HCT116 (cell line): Measurements from ENCODE around the gene FLNC. TPM values are rescaled to one million over a fixed set of nuclear protein-coding genes. Genes with fewer than 3 reads are reported as not detected.

Experiments
- ATAC-seq: fragments of 200-7000 bp; cut with Tn5 transposase; 2 replicates; pipeline ENCODE4 v1.9.1; 2020; ENCODE audit warnings: mild to moderate bottlenecking, moderate library complexity
- BruUV-seq: library from RNA; stranded (reverse); fragments of 400-500 nt; replicated peaks from 2 replicates; lab custom pipeline; 2021; lab: Mats Ljungman, UMichigan
- CTCF ChIA-PET: fragments of 300-600 bp; sonication (Branson Sonifier 250); formaldehyde crosslinking; loops from one replicate; lab custom pipeline; 2021; ENCODE audit warnings: antibody characterized with exemption; lab: Charles Lee
- POLR2A ChIA-PET: fragments of 300-600, 350-600 bp; sonication (Branson Sonifier 250); formaldehyde crosslinking; loops from one replicate; lab custom pipeline; 2021; ENCODE audit warnings: antibody characterized with exemption; lab: Charles Lee
- RAD21 ChIA-PET, 2 experiments: fragments of 300-600 bp; sonication (Branson Sonifier 250); formaldehyde crosslinking; loops; one replicate each; lab custom pipeline; 2023; ENCODE audit warnings: low total read pairs in 2 of 2; ENCODE audit not compliant: uncharacterized antibody in 2 of 2, unreplicated experiment in 2 of 2, low non-redundant PET in 1 of 2; lab: Charles Lee
- DNase-seq: peaks from one replicate; pipeline ENCODE4 v3.0.0-alpha.2; 2010; ENCODE audit warnings: low read depth, low spot score
- H2AFZ ChIP-seq: fragments of 200-600 bp; shearing (Covaris generic), sonication (generic); 2 replicates; pipeline ENCODE4 v1.6.1; 2017; ENCODE audit warnings: low read depth, mixed run types, mixed read lengths, antibody characterized with exemption, low read length; ENCODE audit not compliant: poor library complexity, severe bottlenecking
- H3K27ac ChIP-seq: 2 replicates; pipeline ENCODE4 v1.5.1; 2012; ENCODE audit warnings: low read depth, low read length
- H3K27me3 ChIP-seq: fragments of 200-600 bp; sonication (generic); 2 replicates; pipeline ENCODE4 v1.6.1; 2016; ENCODE audit warnings: mixed run types, low read length, mixed read lengths; ENCODE audit not compliant: insufficient read depth
- H3K36me3 ChIP-seq, 2 experiments: fragments of 200-500 bp in 1 of 2; fragments of 200-600 bp in 1 of 2; sonication (Bioruptor generic) in 1 of 2; sonication (generic) in 1 of 2; 2 replicates each; pipeline versions ENCODE4 v1.5.1 to v1.6.1; 2014 to 2016; ENCODE audit warnings: low read length in 2 of 2, inconsistent platforms in 1 of 2, mixed read lengths in 1 of 2, mixed run types in 1 of 2; ENCODE audit not compliant: insufficient read depth in 2 of 2, control insufficient read depth in 1 of 2
- H3K4me1 ChIP-seq, 2 experiments: fragments of 200-600 bp in 1 of 2; sonication (generic) in 1 of 2; 2 replicates each; pipeline versions ENCODE4 v1.5.1 to v1.6.1; 2012 to 2017; ENCODE audit warnings: low read length in 2 of 2, inconsistent platforms in 1 of 2, mild to moderate bottlenecking in 1 of 2, mixed read lengths in 1 of 2, mixed run types in 1 of 2, moderate library complexity in 1 of 2; ENCODE audit not compliant: insufficient read depth in 2 of 2, control insufficient read depth in 1 of 2
- H3K4me2 ChIP-seq: fragments of 200-600 bp; sonication (generic); 2 replicates; pipeline ENCODE4 v1.6.1; 2017; ENCODE audit warnings: mixed run types, low read length, mixed read lengths
- H3K4me3 ChIP-seq, 2 experiments: fragments of 200-600 bp in 1 of 2; sonication (generic) in 1 of 2; replicated peaks in 1 of 2; 2 replicates each; pipeline ENCODE4 v1.5.1; 2011 to 2016; ENCODE audit warnings: low read length in 2 of 2, control low read depth in 1 of 2, low read depth in 1 of 2, mild to moderate bottlenecking in 1 of 2, mixed read lengths in 1 of 2, mixed run types in 1 of 2
- H3K79me2 ChIP-seq: fragments of 200-600 bp; sonication (generic); 2 replicates; pipeline ENCODE4 v1.6.1; 2017; ENCODE audit warnings: mild to moderate bottlenecking, mixed run types, low read length, moderate library complexity, mixed read lengths; ENCODE audit not compliant: insufficient read depth
- H3K9ac ChIP-seq: fragments of 200-600 bp; sonication (generic); 2 replicates; pipeline ENCODE4 v1.6.1; 2016; ENCODE audit warnings: low read length, mixed read lengths
- H3K9me2 ChIP-seq: fragments of 200-600 bp; sonication (generic), shearing (Covaris generic); 2 replicates; pipeline ENCODE4 v1.6.1; 2017; ENCODE audit warnings: mixed run types, mild to moderate bottlenecking, moderate library complexity; ENCODE audit not compliant: insufficient read depth
- H3K9me3 ChIP-seq, 2 experiments: fragments of 200-500 bp in 1 of 2; fragments of 200-600 bp in 1 of 2; sonication (Bioruptor generic) in 1 of 2; sonication (generic) in 1 of 2; 2 replicates each; pipeline ENCODE4 v1.6.1; 2014 to 2017; ENCODE audit warnings: low read length in 2 of 2, mixed read lengths in 2 of 2, inconsistent platforms in 1 of 2, low read depth in 1 of 2, mild to moderate bottlenecking in 1 of 2, mixed run types in 1 of 2, moderate library complexity in 1 of 2; ENCODE audit not compliant: control insufficient read depth in 1 of 2, insufficient read depth in 1 of 2
- H4K20me1 ChIP-seq: fragments of 200-600 bp; sonication (generic), shearing (Covaris generic); 2 replicates; pipeline ENCODE4 v1.6.1; 2017; ENCODE audit warnings: mixed run types, mild to moderate bottlenecking, moderate library complexity; ENCODE audit not compliant: insufficient read depth
- CBX3 ChIP-seq: IDR thresholded peaks from 2 replicates; pipeline ENCODE4 v1.6.1; 2012; ENCODE audit warnings: low read depth
- CTCF ChIP-seq, 3 experiments: fragments of 200-600 bp in 1 of 3; sonication (generic) in 1 of 3; IDR thresholded peaks in 2 of 3; conservative IDR thresholded peaks in 1 of 3; 2 replicates each; pipeline ENCODE4 v1.5.1; 2012 to 2017; ENCODE audit warnings: low read depth in 2 of 3, low read length in 2 of 3, antibody characterized with exemption in 1 of 3, borderline replicate concordance in 1 of 3, control low read depth in 1 of 3, mild to moderate bottlenecking in 1 of 3, mixed read lengths in 1 of 3, mixed run types in 1 of 3, moderate library complexity in 1 of 3; ENCODE audit not compliant: insufficient read depth in 1 of 3
- EZH2 ChIP-seq: fragments of 200-600 bp; sonication (generic); IDR thresholded peaks from 2 replicates; pipeline ENCODE4 v1.6.1; 2017; ENCODE audit warnings: antibody characterized with exemption, mixed run types
- FOSL1 ChIP-seq: IDR thresholded peaks from 2 replicates; pipeline ENCODE4 v1.6.1; 2012; ENCODE audit warnings: low read depth
- JUND ChIP-seq: IDR thresholded peaks from 2 replicates; pipeline ENCODE4 v1.6.1; 2012
- POLR2AphosphoS5 ChIP-seq: IDR thresholded peaks from 2 replicates; pipeline ENCODE4 v1.6.1; 2011; ENCODE audit warnings: mild to moderate bottlenecking, low read depth, low read length, moderate library complexity
- RAD21 ChIP-seq: IDR thresholded peaks from 2 replicates; pipeline ENCODE4 v1.6.1; 2012; ENCODE audit warnings: low read depth, mild to moderate bottlenecking
- REST ChIP-seq: IDR thresholded peaks from 2 replicates; pipeline ENCODE4 v1.6.1; 2012; ENCODE audit warnings: low read depth
- SIN3A ChIP-seq: IDR thresholded peaks from 2 replicates; pipeline ENCODE4 v1.6.1; 2012; ENCODE audit warnings: low read depth
- YY1 ChIP-seq: IDR thresholded peaks from 2 replicates; pipeline ENCODE4 v1.6.1; 2011; ENCODE audit warnings: low read length, low read depth, moderate library complexity, mild to moderate bottlenecking; ENCODE audit not compliant: insufficient replicate concordance; ENCODE audit errors: extremely low read depth
- ZFX ChIP-seq: fragments of 450-650 bp; IDR thresholded peaks from 2 replicates; pipeline ENCODE4 v1.6.1; 2017
- intact Hi-C: fragments of 100-400 bp; cut with micrococcal nuclease; formaldehyde crosslinking; loops from 2 replicates; pipeline ENCODE4 v1.10.0; 2022
- total RNA-seq: library from RNA; stranded (reverse); gene quantifications from one replicate; pipeline ENCODE4 v1.2.1, GENCODE V29; 2021; ENCODE audit not compliant: unreplicated experiment

The FLNC gene
- total RNA-seq, 1 experiment from 2014 or later = 42.8 TPM

- H3K9ac ChIP-seq = no peak overlapping the region
- intact Hi-C loops = no loop called here
- ATAC-seq = no peak
- H3K79me2 ChIP-seq = no peaks in the 10 kb centered on the region
- H2AFZ ChIP-seq = no peak overlapping the region
- no peaks in the 10 kb centered on the region for H3K9me3 ChIP-seq
- no TSS peak for BruUV-seq
- no peak overlapping the region for H3K27ac ChIP-seq
- no peaks in the 10 kb centered on the region for H3K36me3 ChIP-seq
- CTCF ChIA-PET = no interaction called here
- no peaks in the 10 kb centered on the region for H3K9me2 ChIP-seq
- no peaks in the 10 kb centered on the region for H3K27me3 ChIP-seq
- TF ChIP-seq YY1 (no peak), POLR2AphosphoS5 (no peak), CBX3 (no peak), SIN3A (no peak)
- no peaks in the 10 kb centered on the region for H4K20me1 ChIP-seq
- POLR2A ChIA-PET = no interaction called here
- H3K4me1 ChIP-seq = peaks cover 7 to 27% of the 10 kb centered on the region in 2 experiments
- H3K4me2 ChIP-seq = no peak overlapping the region
- RAD21 ChIA-PET = interaction anchor here in 1 of 2 experiments (0.7 kb wide), 1 partner anchor 219 kb away, joined by 5 read pairs; no protein-coding TSS in a partner anchor
- no peak overlapping the region for H3K4me3 ChIP-seq
- DNase-seq = no peak
These were observed 76.0 kb downstream of the FLNC start for GRCh38 chr7:128906001-128906765.

GRCh38 chr7:128906766-128907559 lies 76.8 kb downstream of the FLNC start:
- Histone ChIP-seq H3K9me2 (no peaks in the 10 kb centered on the region), H3K9me3 (no peaks in the 10 kb centered on the region), H3K27ac (no peak overlapping the region), H3K4me1 (peaks cover 7 to 32% of the 10 kb centered on the region in 2 experiments), H3K36me3 (no peaks in the 10 kb centered on the region), H2AFZ (no peak overlapping the region), H3K9ac (no peak overlapping the region), H3K27me3 (no peaks in the 10 kb centered on the region), H4K20me1 (no peaks in the 10 kb centered on the region), H3K79me2 (no peaks in the 10 kb centered on the region), H3K4me2 (no peak overlapping the region), H3K4me3 (no peak overlapping the region)
- ATAC-seq (no peak), DNase-seq (no peak)
- ChIA-PET POLR2A (no interaction called here), CTCF (no interaction called here), RAD21 (interaction anchor here in 1 of 2 experiments (0.7 kb wide), 1 partner anchor 219 kb away, joined by 5 read pairs; no protein-coding TSS in a partner anchor)
- BruUV-seq = no TSS peak
- no peak for TF ChIP-seq ZFX
- TF ChIP-seq FOSL1 = no peak
- no peak for TF ChIP-seq RAD21
- no peak for TF ChIP-seq POLR2AphosphoS5
- TF ChIP-seq CTCF (IDR thresholded peaks at IDR 0.05 in 2 of 3, conservative IDR thresholded peaks at IDR 0.05 in 1 of 3; ENCODE audit: borderline replicate concordance in 1 of 3, insufficient read depth in 1 of 3, low read depth in 2 of 3, low read length in 2 of 3) = no peak
- no peak for TF ChIP-seq CBX3
- no peak for TF ChIP-seq EZH2
- TF ChIP-seq JUND = no peak
- no peak for TF ChIP-seq REST
- no peak for TF ChIP-seq YY1
- intact Hi-C loops = no loop called here
